Activated CD4-positive, alpha-beta memory T cell treated with anti-CD3 and anti-CD28 coated beads for 36 hours (primary cell): ENCODE data around the gene EPX. TPM values are rescaled to one million over a fixed set of nuclear protein-coding genes. Genes with fewer than 3 reads are reported as not detected.
A peak's percentile ranks its signal among the peaks of the same experiment; 100 is the strongest.
"Not testable (repeated sequence)": the region's sequence is repeated elsewhere in the genome, so short reads cannot be mapped to it uniquely, and the experiment has no call there.

Experiments used
- CTCF ChIA-PET: fragments of 350-600 bp; sonication (Branson Sonifier 250); formaldehyde crosslinking; loops from one replicate; lab custom pipeline; 2021; ENCODE audit warnings: antibody characterized with exemption, inconsistent platforms; lab: Charles Lee
- POLR2A ChIA-PET: fragments of 350-600 bp; sonication (Branson Sonifier 250); formaldehyde crosslinking; loops from one replicate; lab custom pipeline; 2021; ENCODE audit warnings: antibody characterized with exemption; lab: Charles Lee
- DNase-seq: peaks from one replicate; pipeline ENCODE4 v3.0.0-alpha.2; 2020
- H3K27ac Mint-ChIP-seq: one replicate; pipeline ENCODE4 v1.8.0; 2021; ENCODE audit warnings: mixed read lengths
- H3K27me3 Mint-ChIP-seq: one replicate; pipeline ENCODE4 v1.8.0; 2021; ENCODE audit warnings: mixed read lengths
- H3K36me3 Mint-ChIP-seq: one replicate; pipeline ENCODE4 v1.8.0; 2021; ENCODE audit warnings: mixed read lengths
- H3K4me1 Mint-ChIP-seq: one replicate; pipeline ENCODE4 v1.8.0; 2021; ENCODE audit warnings: low read depth, mixed read lengths
- H3K4me3 Mint-ChIP-seq: one replicate; pipeline ENCODE4 v1.8.0; 2021; ENCODE audit warnings: mild to moderate bottlenecking, mixed read lengths
- H3K9me3 Mint-ChIP-seq: one replicate; pipeline ENCODE4 v1.8.0; 2021; ENCODE audit warnings: mixed read lengths
- intact Hi-C: fragments of 100-400 bp; cut with micrococcal nuclease; formaldehyde crosslinking; loops from one replicate; pipeline ENCODE4 v1.15.1; 2023
- total RNA-seq, 2 experiments: library from RNA; stranded (reverse); gene quantifications; one replicate each; pipeline ENCODE4 v1.2.3, GENCODE V29; 2021

Gene EPX
- not detected for total RNA-seq

- H3K4me1 Mint-ChIP-seq: no peaks in the 10 kb centered on the region
- CTCF ChIA-PET: interaction anchor here (1.8 kb wide), 1 partner anchor 8 kb away, joined by 9 read pairs; no protein-coding TSS in a partner anchor
Observed at GRCh38 chr17:58192612-58193011, at the start of gene EPX. TSS of gene EPX (plus strand) at chr17:58192726. CDS start at chr17:58192847, 121 bp downstream.

GRCh38 chr17:58143335-58143734 lies 49.2 kb upstream of the EPX start:
- H3K27ac Mint-ChIP-seq, DNase-seq, H3K4me1 Mint-ChIP-seq, CTCF ChIA-PET, H3K4me3 Mint-ChIP-seq, H3K27me3 Mint-ChIP-seq, intact Hi-C loops: not testable (repeated sequence)
- peaks cover 34% of the 10 kb centered on the region for H3K9me3 Mint-ChIP-seq
- POLR2A ChIA-PET: interaction anchor here (0.7 kb wide), 1 partner anchor 152 kb away, joined by 5 read pairs; no protein-coding TSS in a partner anchor
- H3K36me3 Mint-ChIP-seq: peaks cover 22% of the 10 kb centered on the region

More at GRCh38 chr17:58192612-58193011, at the start of gene EPX:
- intact Hi-C loops: no loop called here
- DNase-seq: no peak
- Mint-ChIP-seq H3K4me3 (no peak within 1 kb of the TSS), H3K27ac (no peak within 1 kb of the TSS), H3K27me3 (peaks cover 18% of the 10 kb centered on the region), H3K9me3 (no peaks in the 10 kb centered on the region), H3K36me3 (no peaks in the 10 kb centered on the region)
- POLR2A ChIA-PET: no interaction called here

DNA sequence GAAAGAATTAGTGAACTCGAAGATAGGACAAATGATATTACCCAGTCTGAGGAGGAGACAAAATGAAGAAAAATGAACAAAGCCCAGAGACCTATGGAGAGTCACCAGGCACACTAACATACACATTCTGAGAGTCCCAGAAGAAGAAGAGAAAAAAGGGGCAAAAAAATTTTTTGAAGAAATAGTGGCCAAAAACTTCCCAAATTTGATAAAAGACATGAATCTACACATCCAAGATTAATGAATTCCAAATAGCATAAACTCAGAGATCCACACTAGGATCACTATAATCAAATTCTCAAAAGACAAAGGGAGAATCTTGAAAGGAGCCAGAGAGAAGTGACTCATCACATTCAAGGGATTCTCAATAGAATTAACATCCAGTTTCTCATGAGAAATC lies 47.7 kb upstream of the EPX start:
- Mint-ChIP-seq H3K36me3 (peaks cover 24% of the 10 kb centered on the region), H3K9me3 (peaks cover 34% of the 10 kb centered on the region)
- intact Hi-C loops: no loop called here

GRCh38 chr17:58147930-58148434 lies 44.5 kb upstream of the EPX start, which contains the start of gene OR4D1:
TSS of gene OR4D1 (plus strand) at chr17:58148384. CDS start at chr17:58155154, 6,770 bp downstream.
- DNase-seq: no peak
- Mint-ChIP-seq H3K9me3 (peaks cover 34% of the 10 kb centered on the region), H3K4me1 (peaks cover 18% of the 10 kb centered on the region), H3K27me3 (no peaks in the 10 kb centered on the region), H3K36me3 (peaks cover 24% of the 10 kb centered on the region), H3K4me3 (no peak within 1 kb of the TSS), H3K27ac (no peak within 1 kb of the TSS)
- ChIA-PET POLR2A (no interaction called here), CTCF (interaction anchor here (2.1 kb wide), 1 partner anchor 24 kb away, joined by 7 read pairs; no protein-coding TSS in a partner anchor)
- intact Hi-C loops: no loop called here

More for the DNA sequence above, 47.7 kb upstream of the EPX start:
- no peak for DNase-seq
- Mint-ChIP-seq H3K4me1 (peaks cover 2% of the 10 kb centered on the region), H3K27ac (no peak overlapping the region), H3K4me3 (no peak overlapping the region), H3K27me3 (no peaks in the 10 kb centered on the region)
- ChIA-PET POLR2A (no interaction called here), CTCF (no interaction called here)

DNA sequence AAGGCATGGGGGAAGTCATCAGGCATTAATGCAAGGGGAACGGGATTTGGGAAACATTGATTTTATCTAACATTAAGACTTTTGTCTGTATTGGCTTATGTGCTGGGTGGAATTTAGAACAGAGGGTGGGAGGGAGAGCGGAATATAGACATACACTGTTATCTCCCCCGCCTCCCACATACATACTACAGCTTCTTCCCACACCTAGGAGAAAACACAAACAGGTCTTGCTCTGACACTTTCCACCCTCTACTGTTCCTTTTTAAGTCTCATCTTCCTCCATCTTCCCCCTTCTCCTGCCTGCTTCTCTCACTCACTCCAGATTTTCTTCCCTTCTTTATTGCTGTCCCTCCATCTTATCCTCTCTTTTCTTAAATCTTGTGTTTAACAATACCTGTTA lies 43.9 kb upstream of the EPX start:
- intact Hi-C loops: no loop called here
- Mint-ChIP-seq H3K9me3 (peaks cover 34% of the 10 kb centered on the region), H3K4me1 (peaks cover 25% of the 10 kb centered on the region), H3K27ac (no peak overlapping the region), H3K4me3 (no peak overlapping the region), H3K27me3 (no peaks in the 10 kb centered on the region), H3K36me3 (peaks cover 24% of the 10 kb centered on the region)
- no peak for DNase-seq
- ChIA-PET CTCF (interaction anchor here (2.1 kb wide), 1 partner anchor 24 kb away, joined by 7 read pairs; no protein-coding TSS in a partner anchor), POLR2A (no interaction called here)

DNA sequence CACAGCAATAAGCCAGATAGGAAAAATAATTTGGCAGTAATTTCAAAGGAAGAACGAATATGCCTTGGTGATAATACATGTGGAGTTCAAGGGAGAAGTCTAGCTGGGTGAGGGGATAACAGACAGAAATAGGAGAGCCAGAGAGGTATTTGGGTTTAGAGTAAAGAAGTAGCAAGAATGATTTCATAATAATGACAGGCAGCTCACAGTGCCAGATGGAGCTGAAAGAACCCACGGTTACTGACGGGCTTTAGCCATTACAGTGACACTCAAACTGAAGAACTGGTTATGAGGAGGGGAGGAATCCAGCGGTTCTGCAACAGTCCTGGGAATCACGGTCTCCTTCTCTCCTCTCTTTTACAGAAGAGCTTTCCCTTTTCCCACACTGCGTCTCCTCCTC lies 42.1 kb upstream of the EPX start:
- peaks cover 12% of the 10 kb centered on the region for H3K36me3 Mint-ChIP-seq
- H3K4me3 Mint-ChIP-seq: no peak overlapping the region
- H3K27me3 Mint-ChIP-seq: no peaks in the 10 kb centered on the region
- peaks cover 38% of the 10 kb centered on the region for H3K4me1 Mint-ChIP-seq
- no peak for DNase-seq
- intact Hi-C loops: no loop called here
- H3K27ac Mint-ChIP-seq: no peak overlapping the region
- H3K9me3 Mint-ChIP-seq: peaks cover 17% of the 10 kb centered on the region
- ChIA-PET POLR2A (no interaction called here), CTCF (interaction anchor here (1.2 kb wide), 1 partner anchor 22 kb away, joined by 4 read pairs; no protein-coding TSS in a partner anchor)

DNA sequence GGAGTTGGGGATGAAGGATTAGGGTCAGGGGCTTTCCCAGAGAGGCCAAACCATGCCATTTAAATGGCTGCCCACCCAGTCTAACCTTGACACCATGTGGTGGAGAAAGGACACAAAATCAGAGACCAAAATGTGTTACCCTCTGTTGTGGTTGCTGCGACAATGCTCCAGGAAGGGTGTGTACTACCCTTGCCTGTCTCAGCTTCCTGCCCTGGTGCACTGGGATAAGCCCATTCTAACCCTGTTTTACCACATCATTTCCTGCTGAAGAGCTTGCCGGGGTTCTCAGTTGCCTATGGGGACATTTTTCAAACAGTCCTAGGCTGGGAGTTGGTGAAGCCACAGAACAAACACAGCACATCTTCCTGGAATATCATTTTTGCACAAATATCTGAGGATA lies 39.5 kb upstream of the EPX start:
- POLR2A ChIA-PET: interaction anchor here (0.7 kb wide), 1 partner anchor 292 kb away, joined by 3 read pairs; no protein-coding TSS in a partner anchor
- intact Hi-C loops: loop anchor here (2.0 kb wide), 1 partner anchor 70 kb away; the partner anchor contains the start of gene DYNLL2
- Mint-ChIP-seq H3K27me3 (no peaks in the 10 kb centered on the region), H3K9me3 (no peaks in the 10 kb centered on the region), H3K27ac (peak overlapping the region; percentile 83), H3K36me3 (peaks cover 2% of the 10 kb centered on the region), H3K4me1 (peaks cover 55% of the 10 kb centered on the region), H3K4me3 (no peak overlapping the region)
- CTCF ChIA-PET: interaction anchor here (0.7 to 1.6 kb wide), 5 partner anchors 17 to 294 kb away, joined by 3 to 6 read pairs (median 4); no protein-coding TSS in a partner anchor
- peak; percentile 64 for DNase-seq

- CTCF ChIA-PET: interaction anchor here (0.7 to 1.6 kb wide), 8 partner anchors 17 to 294 kb away, joined by 3 to 6 read pairs (median 4); no protein-coding TSS in a partner anchor
- no peak for DNase-seq
- no peaks in the 10 kb centered on the region for H3K9me3 Mint-ChIP-seq
- peaks cover 57% of the 10 kb centered on the region for H3K4me1 Mint-ChIP-seq
- POLR2A ChIA-PET: interaction anchor here (0.7 kb wide), 1 partner anchor 292 kb away, joined by 3 read pairs; no protein-coding TSS in a partner anchor
- H3K27me3 Mint-ChIP-seq: no peaks in the 10 kb centered on the region
- intact Hi-C loops: loop anchor here (2.0 kb wide), 1 partner anchor 71 kb away; the partner anchor contains the start of gene DYNLL2
- peak overlapping the region; percentile 83 for H3K27ac Mint-ChIP-seq
- H3K36me3 Mint-ChIP-seq: peaks cover 2% of the 10 kb centered on the region
- no peak overlapping the region for H3K4me3 Mint-ChIP-seq
Observed at GRCh38 chr17:58153671-58154070, 38.9 kb upstream of the EPX start.

DNA sequence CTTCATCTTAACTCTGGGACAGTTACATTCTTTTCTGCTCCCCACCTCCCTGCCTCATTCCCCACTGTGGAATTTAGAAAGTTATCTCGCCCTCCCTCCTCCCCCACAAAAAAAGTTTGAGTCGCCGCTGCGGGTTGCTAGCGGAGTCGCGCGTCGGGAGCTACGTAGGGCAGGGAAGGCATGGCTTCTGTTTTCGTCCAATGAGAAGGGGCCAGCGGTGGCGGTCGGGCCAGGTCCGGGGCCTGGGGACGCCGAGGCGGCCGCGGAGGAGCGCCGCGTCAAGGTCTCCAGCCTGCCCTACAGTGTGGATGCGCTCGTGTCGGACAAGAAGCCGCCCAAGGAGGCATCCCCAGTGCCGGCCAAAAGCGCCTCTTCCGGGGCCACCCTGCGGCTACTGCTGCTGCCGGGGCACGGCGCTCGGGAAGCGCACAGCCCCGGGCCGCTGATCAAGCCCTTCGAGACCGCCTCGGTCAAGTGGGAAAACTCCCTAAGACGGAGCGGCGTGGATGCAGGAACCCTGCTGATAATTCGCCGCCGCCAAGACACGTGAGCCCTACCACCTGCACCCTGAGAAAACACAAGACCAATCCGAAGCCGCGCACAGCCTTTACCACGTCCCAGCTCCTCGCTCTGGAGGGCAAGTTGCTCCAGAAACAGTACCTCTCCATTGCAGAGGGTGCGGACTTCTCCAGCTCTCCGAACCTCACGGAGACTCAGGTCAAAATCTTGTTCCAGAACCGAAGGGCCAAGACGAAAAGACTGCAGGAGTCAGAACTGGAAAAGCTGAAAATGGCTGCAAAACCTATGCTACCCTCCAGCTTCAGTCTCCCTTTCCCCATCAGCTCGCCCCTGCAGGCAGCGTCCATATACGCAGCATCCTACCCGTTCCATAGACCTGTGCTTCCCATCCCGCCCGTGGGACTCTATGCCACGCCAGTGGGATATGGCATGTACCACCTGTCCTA lies 35.4 kb upstream of the EPX start:
- intact Hi-C loops: loop anchor here (5.0 kb wide), 1 partner anchor 150 kb away; the partner anchor contains the start of gene SRSF1
- Mint-ChIP-seq H3K9me3 (no peaks in the 10 kb centered on the region), H3K4me1 (peaks cover 47% of the 10 kb centered on the region), H3K27me3 (no peaks in the 10 kb centered on the region), H3K4me3 (peak overlapping the region; percentile 88), H3K36me3 (no peaks in the 10 kb centered on the region), H3K27ac (peak overlapping the region; percentile 84)
- ChIA-PET POLR2A (no interaction called here), CTCF (interaction anchor here (0.7 to 1.6 kb wide), 6 partner anchors 14 to 63 kb away, joined by 3 to 6 read pairs (median 3); no protein-coding TSS in a partner anchor)
- peak; percentile 78 for DNase-seq

GRCh38 chr17:58158181-58158580 lies 34.3 kb upstream of the EPX start:
- Mint-ChIP-seq H3K27me3 (no peaks in the 10 kb centered on the region), H3K27ac (no peak overlapping the region), H3K36me3 (no peaks in the 10 kb centered on the region), H3K9me3 (no peaks in the 10 kb centered on the region), H3K4me3 (no peak overlapping the region), H3K4me1 (peaks cover 36% of the 10 kb centered on the region)
- no peak for DNase-seq
- CTCF ChIA-PET: no interaction called here
- POLR2A ChIA-PET: no interaction called here
- intact Hi-C loops: loop anchor here (5.0 kb wide), 1 partner anchor 151 kb away; the partner anchor contains the start of gene SRSF1

DNA sequence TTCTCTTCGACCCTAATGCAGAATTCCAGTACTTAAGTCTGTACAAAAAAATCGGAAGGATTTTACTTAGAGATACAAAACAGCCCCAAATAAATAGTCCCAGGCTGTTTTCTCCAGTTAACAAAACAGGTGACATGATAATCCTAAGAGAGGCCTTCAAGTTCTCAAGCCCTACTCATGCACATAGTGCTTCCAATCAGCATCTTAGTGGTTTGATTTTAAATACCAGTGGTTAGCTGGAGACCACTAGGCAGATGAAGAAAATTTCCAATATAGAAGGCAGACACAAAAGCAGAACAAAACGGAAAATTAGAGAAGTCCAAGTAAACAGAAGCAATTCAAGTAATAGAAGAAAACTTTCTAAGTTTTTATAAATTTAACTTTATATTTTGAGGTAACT lies 31.0 kb upstream of the EPX start:
- Mint-ChIP-seq H3K27me3 (no peaks in the 10 kb centered on the region), H3K9me3 (no peaks in the 10 kb centered on the region), H3K4me1 (peaks cover 10% of the 10 kb centered on the region), H3K36me3 (no peaks in the 10 kb centered on the region), H3K4me3 (no peak overlapping the region), H3K27ac (no peak overlapping the region)
- CTCF ChIA-PET: no interaction called here
- intact Hi-C loops: no loop called here
- no peak for DNase-seq
- POLR2A ChIA-PET: no interaction called here
